Coronary artery (tissue), 2 donors: Measurements from ENCODE around the gene FBN2.
"Not testable (repeated sequence)": the region's sequence is repeated elsewhere in the genome, so short reads cannot be mapped to it uniquely, and the experiment has no call there.

Experiments used
- DNase-seq: peaks from one replicate; pipeline ENCODE4 v3.0.0-alpha.2; 2017; ENCODE audit warnings: low spot score
- H3K27ac ChIP-seq, 2 donors: fragments of 200-600 bp; sonication (generic); one replicate each; pipeline ENCODE4 v1.5.1; 2016 to 2019
- H3K4me3 ChIP-seq: fragments of 200-600 bp; sonication (generic); 2 replicates; pipeline ENCODE4 v1.5.1; 2016; ENCODE audit warnings: mild to moderate bottlenecking, moderate library complexity
- TF ChIP-seq, protein P1 (sequence below): fragments of 200-600 bp; sonication (generic); IDR thresholded peaks from one replicate; pipeline ENCODE4 v1.5.1; 2019; ENCODE audit warnings: antibody characterized with exemption

FBN2 gene

DNA sequence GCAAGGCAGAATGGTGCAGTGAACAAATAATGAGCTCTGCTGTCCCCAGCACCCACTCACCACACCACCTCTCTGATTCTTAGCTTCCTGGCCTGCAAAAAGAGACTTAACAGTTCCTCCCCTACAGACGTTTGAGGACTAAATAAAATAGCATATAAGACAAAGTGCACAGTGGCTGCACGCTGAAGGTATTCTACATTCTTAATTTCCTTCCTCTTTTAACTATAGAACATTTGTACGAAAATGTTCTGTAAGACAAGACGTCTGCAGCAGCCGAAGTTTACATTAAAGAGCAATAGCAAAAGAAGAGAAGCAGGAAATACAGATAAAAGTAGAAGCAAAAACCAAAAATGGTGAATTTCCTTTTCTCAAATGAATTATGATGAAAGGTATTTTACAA, 15.7 kb downstream of the FBN2 start:
- Histone ChIP-seq H3K4me3 (no peak overlapping the region), H3K27ac (no peak overlapping the region)
- TF ChIP-seq, protein P1, sequence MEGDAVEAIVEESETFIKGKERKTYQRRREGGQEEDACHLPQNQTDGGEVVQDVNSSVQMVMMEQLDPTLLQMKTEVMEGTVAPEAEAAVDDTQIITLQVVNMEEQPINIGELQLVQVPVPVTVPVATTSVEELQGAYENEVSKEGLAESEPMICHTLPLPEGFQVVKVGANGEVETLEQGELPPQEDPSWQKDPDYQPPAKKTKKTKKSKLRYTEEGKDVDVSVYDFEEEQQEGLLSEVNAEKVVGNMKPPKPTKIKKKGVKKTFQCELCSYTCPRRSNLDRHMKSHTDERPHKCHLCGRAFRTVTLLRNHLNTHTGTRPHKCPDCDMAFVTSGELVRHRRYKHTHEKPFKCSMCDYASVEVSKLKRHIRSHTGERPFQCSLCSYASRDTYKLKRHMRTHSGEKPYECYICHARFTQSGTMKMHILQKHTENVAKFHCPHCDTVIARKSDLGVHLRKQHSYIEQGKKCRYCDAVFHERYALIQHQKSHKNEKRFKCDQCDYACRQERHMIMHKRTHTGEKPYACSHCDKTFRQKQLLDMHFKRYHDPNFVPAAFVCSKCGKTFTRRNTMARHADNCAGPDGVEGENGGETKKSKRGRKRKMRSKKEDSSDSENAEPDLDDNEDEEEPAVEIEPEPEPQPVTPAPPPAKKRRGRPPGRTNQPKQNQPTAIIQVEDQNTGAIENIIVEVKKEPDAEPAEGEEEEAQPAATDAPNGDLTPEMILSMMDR = no peak
- DNase-seq = no peak

DNA sequence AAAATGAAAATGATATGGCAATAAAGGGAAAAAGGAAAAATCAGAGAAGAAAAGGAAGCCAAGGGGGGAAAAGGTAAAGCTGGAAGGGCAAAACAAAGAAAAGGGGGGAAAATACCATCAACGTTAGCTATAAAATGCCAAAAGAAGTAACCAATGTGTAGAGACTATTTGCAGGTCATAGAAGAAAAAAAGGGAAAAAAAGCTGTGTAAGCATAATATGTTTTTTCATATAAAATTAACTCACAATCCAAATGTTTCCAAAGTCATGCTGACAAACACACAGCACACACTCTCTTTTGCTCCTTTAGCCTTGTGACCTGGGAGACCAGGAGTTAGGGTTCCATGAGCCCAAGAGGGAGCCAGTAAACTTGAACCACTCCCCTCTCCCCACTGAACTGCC, 18.2 kb downstream of the FBN2 start:
- no peak overlapping the region for H3K4me3 ChIP-seq
- TF ChIP-seq, protein P1 = no peak
- no peak for DNase-seq
- no peak overlapping the region for H3K27ac ChIP-seq

DNA sequence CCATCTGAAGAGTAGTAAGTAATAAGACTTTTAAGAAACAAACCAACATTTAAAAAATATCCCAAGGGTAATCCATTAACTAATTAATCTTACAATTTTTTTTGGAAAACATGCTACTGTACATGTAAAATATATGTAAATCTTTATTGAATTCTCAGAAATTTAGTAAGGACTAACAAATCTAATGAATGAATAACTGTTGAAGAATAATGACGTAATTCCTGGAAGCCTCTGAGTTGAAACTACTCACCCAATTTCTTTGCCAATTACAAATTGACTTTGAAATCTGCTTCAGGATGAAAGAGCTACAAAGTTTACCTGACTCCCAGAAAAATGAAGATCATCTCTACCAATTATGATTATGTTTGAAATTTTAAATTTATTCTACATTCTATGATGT, 21.1 kb downstream of the FBN2 start:
- Histone ChIP-seq H3K4me3 (no peak overlapping the region), H3K27ac (no peak overlapping the region)
- TF ChIP-seq, protein P1 = no peak
- DNase-seq = no peak

DNA sequence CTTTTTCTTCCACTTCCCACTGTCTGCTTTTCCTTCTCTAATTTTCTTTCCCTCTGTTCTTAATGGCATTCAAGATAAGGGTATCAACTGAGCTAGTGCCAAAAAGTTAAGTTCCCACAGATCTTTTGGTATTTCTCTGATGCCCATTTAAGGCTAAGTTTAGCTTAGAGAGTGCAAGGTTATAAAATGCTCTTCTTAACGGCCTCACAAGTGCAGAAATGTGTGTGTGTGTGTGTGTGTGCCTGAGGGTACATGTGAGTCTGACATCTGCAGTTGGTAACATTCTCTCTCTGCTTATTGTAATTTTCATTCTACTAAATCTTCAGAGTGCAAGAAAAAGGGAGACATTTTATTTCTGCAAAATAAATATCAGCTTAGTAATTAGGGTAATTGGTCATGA, 24.2 kb downstream of the FBN2 start:
- Histone ChIP-seq H3K27ac (no peak overlapping the region), H3K4me3 (no peak overlapping the region)
- no peak for DNase-seq
- TF ChIP-seq, protein P1 = no peak

DNA sequence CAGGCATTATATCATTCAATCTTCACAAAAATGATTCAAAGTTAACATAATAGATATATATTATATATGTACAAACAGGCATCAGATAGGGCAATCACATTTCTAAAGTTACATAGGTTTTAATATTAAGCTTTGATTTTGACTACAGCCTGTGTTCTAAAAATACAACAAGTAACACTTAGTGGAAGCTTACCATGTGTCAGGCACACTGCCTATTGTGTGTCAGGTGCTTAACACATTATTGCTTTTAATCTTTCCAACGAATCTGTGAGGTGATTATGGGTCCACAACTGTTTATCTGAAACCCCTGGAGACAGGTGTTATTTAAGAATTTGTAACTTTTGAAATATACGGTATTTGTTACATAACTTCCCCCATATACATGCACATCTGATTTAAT, 25.2 kb downstream of the FBN2 start:
- Histone ChIP-seq H3K27ac (no peak overlapping the region), H3K4me3 (no peak overlapping the region)
- TF ChIP-seq, protein P1 = no peak
- DNase-seq = no peak

DNA sequence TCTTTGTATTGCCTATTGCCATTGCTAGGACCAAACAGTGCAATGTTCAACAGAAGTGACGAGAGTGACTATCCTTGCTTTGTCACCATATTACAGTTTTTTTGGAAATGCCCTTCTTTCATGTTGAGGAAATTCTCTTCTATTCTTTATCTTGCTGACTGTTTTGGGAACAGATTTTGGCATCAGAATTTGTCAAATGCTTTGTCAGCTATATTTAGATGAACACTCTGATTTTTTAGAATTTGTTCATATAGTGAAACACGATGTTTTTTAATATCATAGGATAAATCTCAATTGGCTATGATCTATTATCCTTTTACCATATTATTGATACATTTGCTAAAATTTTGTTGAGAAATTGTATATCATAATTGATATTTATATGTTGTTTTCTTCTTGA, 31.4 kb downstream of the FBN2 start:
- TF ChIP-seq, protein P1 = no peak
- DNase-seq = no peak

DNA sequence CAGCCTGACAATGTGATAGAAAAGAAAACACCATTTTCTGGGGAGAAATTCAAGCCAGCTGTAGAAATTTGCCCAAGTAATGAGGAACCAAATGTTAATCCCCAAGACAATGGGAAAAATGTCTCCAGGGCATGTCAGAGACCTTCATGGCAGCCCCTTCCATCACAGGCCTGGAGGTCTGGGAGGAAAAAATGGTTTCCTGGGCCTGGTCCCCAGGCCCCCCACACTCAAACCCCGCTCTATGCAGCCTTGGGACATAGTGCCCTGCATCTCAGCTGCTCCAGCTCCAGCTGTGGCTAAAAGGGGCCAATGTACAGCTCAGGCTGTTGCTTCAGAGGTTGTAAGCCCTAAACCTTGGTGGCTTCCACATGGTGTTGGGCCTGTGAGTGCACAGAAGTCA, 34.3 kb downstream of the FBN2 start:
- not testable (repeated sequence) for DNase-seq, H3K4me3 ChIP-seq, H3K27ac ChIP-seq

More for the DNA sequence above, 31.4 kb downstream of the FBN2 start:
- no peak overlapping the region for H3K4me3 ChIP-seq
- H3K27ac ChIP-seq = no peak overlapping the region
